Endodermal cell (in vitro differentiated cells): ENCODE data around the gene SRP72. TPM values are rescaled to one million over a fixed set of nuclear protein-coding genes. Genes with fewer than 3 reads are reported as not detected.

Experiments
- DNase-seq: peaks from one replicate; pipeline ENCODE4 v3.0.0-alpha.2; 2017
- H3K27ac ChIP-seq: 2 replicates; pipeline ENCODE4 v1.5.1; 2013; ENCODE audit warnings: mild to moderate bottlenecking, low read depth, low read length, moderate library complexity
- H3K27me3 ChIP-seq: 2 replicates; pipeline ENCODE4 v1.6.1; 2013; ENCODE audit warnings: mild to moderate bottlenecking, low read length, moderate library complexity; ENCODE audit not compliant: insufficient read depth, control insufficient read depth, poor library complexity, severe bottlenecking
- H3K36me3 ChIP-seq: 2 replicates; pipeline ENCODE4 v1.7.0; 2013; ENCODE audit warnings: mild to moderate bottlenecking, low read length, moderate library complexity; ENCODE audit not compliant: control insufficient read depth, insufficient read depth
- H3K4me1 ChIP-seq: one replicate; pipeline ENCODE4 v1.7.0; 2013; ENCODE audit warnings: low read length; ENCODE audit not compliant: control insufficient read depth, insufficient read depth
- H3K4me3 ChIP-seq: 2 replicates; pipeline ENCODE4 v1.5.1; 2013; ENCODE audit warnings: mild to moderate bottlenecking, low read length, moderate library complexity
- H3K9ac ChIP-seq: 2 replicates; pipeline ENCODE4 v1.6.1; 2013; ENCODE audit warnings: mild to moderate bottlenecking, low read length, moderate library complexity; ENCODE audit not compliant: poor library complexity, severe bottlenecking; ENCODE audit errors: extremely low read depth
- H3K9me3 ChIP-seq: 2 replicates; pipeline ENCODE4 v1.6.1; 2013; ENCODE audit warnings: mild to moderate bottlenecking, low read length, moderate library complexity; ENCODE audit not compliant: control insufficient read depth
- H3K27ac Mint-ChIP-seq: 2 replicates; pipeline ENCODE4 v1.8.0; 2020; ENCODE audit warnings: mixed read lengths
- H3K27me3 Mint-ChIP-seq: 2 replicates; pipeline ENCODE4 v1.8.0; 2021; ENCODE audit warnings: mild to moderate bottlenecking, mixed read lengths; ENCODE audit not compliant: insufficient read depth
- H3K36me3 Mint-ChIP-seq: 2 replicates; pipeline ENCODE4 v1.8.0; 2020; ENCODE audit warnings: low read depth, mixed read lengths
- H3K4me1 Mint-ChIP-seq: 2 replicates; pipeline ENCODE4 v1.8.0; 2020; ENCODE audit warnings: mixed read lengths
- H3K4me3 Mint-ChIP-seq: 2 replicates; pipeline ENCODE4 v1.8.0; 2020; ENCODE audit warnings: mild to moderate bottlenecking, moderate library complexity, mixed read lengths
- H3K9me3 Mint-ChIP-seq: 2 replicates; pipeline ENCODE4 v1.8.0; 2020; ENCODE audit warnings: mild to moderate bottlenecking, mixed read lengths
- CTCF ChIP-seq: fragments of 200-600 bp; sonication (generic); conservative IDR thresholded peaks from 2 replicates; pipeline ENCODE4 v1.5.0; 2021; ENCODE audit warnings: antibody characterized with exemption, mild to moderate bottlenecking
- WGBS, 2 experiments: methylation state at CpG; one replicate each; pipeline versions ENCODE4 v1.1.5 to v1.1.7; 2013; ENCODE audit warnings: missing lambda C conversion rate in 2 of 2, mixed read lengths in 1 of 2; ENCODE audit not compliant: insufficient coverage in 1 of 2, insufficient read length in 1 of 2; 5-methylcytosine and 5-hydroxymethylcytosine counted together
- total RNA-seq, 2 donors: library from RNA; stranded (reverse); fragmentation: NEBNext Ultra II Directional in 1 of 2; extraction: Animal tissue kit (Norgen Biotek cat#: 25700) in 1 of 2; gene quantifications; 2 replicates in 1 of 2; 3 replicates in 1 of 2; pipeline ENCODE4 v1.2.1, GENCODE V29; 2021

The SRP72 gene
- total RNA-seq, 2 donors from 2014 or later: 123 to 134 TPM

DNA sequence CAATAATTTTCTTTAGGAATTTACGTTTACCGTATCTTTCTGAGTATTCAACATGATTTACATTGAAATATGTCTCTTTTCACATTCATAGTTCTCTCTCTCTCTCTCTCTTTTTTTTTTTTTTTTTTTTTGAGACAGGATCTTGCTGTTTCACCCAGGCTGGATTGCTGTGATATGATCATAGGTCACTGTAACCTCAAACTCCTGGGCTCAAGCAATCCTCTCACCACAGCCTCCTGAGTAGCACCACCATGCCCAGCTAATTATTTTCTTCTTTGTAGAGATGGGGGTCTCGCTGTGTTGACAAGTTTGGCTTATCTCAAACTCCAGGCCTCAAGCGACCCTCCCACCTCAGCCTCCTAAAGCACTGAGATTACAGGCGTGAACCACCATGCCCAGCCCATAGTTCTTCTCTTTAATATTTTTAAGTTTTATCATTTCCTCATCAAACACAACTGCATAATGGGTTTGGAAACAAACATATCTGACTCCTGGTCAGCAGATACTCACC lies 9.8 kb downstream of the SRP72 start:
- H3K4me3 ChIP-seq: no peak overlapping the region
- no peaks in the 10 kb centered on the region for H3K4me1 ChIP-seq
- Mint-ChIP-seq H3K9me3 (no peaks in the 10 kb centered on the region), H3K4me3 (no peak overlapping the region), H3K4me1 (no peaks in the 10 kb centered on the region), H3K27me3 (no peaks in the 10 kb centered on the region), H3K36me3 (peaks cover 69% of the 10 kb centered on the region), H3K27ac (no peak overlapping the region)
- 93 to 96% methylated on average over 5 of the region's 5 CpGs for WGBS, 2 experiments
- H3K36me3 ChIP-seq: peaks cover 87% of the 10 kb centered on the region
- H3K9ac ChIP-seq: no peak overlapping the region
- H3K27me3 ChIP-seq: no peaks in the 10 kb centered on the region
- H3K9me3 ChIP-seq: no peaks in the 10 kb centered on the region
- H3K27ac ChIP-seq: no peak overlapping the region
- no peak for DNase-seq
- TF ChIP-seq CTCF: no peak

DNA sequence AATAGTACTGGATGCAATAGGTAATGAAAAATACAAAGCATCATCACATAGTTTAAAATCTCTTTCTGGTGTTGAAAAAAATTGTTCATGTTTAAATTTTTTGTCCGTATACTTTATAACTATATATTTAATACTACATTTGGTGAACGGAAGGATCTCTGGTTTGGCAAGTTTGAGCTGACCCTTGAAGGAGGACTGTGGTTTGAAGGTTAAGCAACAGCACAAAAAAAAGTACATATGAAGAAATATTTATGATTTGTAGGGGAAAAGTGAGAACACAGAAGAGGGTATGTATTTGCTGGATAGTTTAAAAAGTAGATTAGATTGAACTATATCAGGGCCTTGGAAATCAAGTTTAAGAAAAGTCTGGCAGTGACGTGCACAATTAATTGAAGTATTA lies 13.3 kb downstream of the SRP72 start:
- Mint-ChIP-seq H3K9me3 (no peaks in the 10 kb centered on the region), H3K27ac (no peak overlapping the region), H3K36me3 (peaks cover 65% of the 10 kb centered on the region), H3K4me3 (no peak overlapping the region), H3K4me1 (no peaks in the 10 kb centered on the region), H3K27me3 (no peaks in the 10 kb centered on the region)
- no peak for DNase-seq
- Histone ChIP-seq H3K9me3 (no peaks in the 10 kb centered on the region), H3K27ac (no peak overlapping the region), H3K4me1 (no peaks in the 10 kb centered on the region), H3K9ac (no peak overlapping the region), H3K36me3 (peaks cover 91% of the 10 kb centered on the region), H3K27me3 (no peaks in the 10 kb centered on the region), H3K4me3 (no peak overlapping the region)
- no peak for TF ChIP-seq CTCF
- 93% methylated on average over 1 to 2 of the region's 3 CpGs for WGBS, 2 experiments

DNA sequence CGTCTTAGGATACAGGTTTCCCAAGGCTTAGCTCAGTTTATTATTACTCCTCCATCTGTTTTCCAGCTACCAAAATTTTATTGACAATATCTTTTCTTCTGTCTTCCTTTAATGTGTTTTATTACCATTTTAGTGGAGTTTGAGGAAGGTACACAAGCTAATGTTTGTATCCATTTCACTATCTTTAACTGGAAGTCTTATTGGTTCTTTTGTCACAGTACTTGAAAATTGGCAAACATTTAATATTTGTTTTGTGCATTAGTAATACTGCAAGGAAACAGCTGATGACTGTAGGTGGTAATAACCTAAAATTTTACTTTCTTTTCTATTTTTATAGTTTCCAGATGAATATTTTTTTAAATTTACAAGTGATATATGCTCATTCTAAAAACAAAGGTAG lies 28.8 kb downstream of the SRP72 start:
- Mint-ChIP-seq H3K27me3 (no peaks in the 10 kb centered on the region), H3K9me3 (no peaks in the 10 kb centered on the region), H3K27ac (no peak overlapping the region), H3K36me3 (peaks cover 72% of the 10 kb centered on the region), H3K4me3 (no peak overlapping the region), H3K4me1 (no peaks in the 10 kb centered on the region)
- no peak for DNase-seq
- no peak overlapping the region for H3K4me3 ChIP-seq
- H3K27me3 ChIP-seq: no peaks in the 10 kb centered on the region
- no peaks in the 10 kb centered on the region for H3K9me3 ChIP-seq
- TF ChIP-seq CTCF: no peak
- WGBS, 2 experiments: 92 to 100% methylated on average over 1 of the region's 1 CpG
- H3K27ac ChIP-seq: no peak overlapping the region
- peaks cover 63% of the 10 kb centered on the region for H3K36me3 ChIP-seq
- no peak overlapping the region for H3K9ac ChIP-seq
- no peaks in the 10 kb centered on the region for H3K4me1 ChIP-seq
